ENCODE measurements around the gene CFAP206. TPM values are rescaled to one million over a fixed set of nuclear protein-coding genes. Genes with fewer than 3 reads are reported as not detected.
A peak's percentile ranks its signal among the peaks of the same experiment; 100 is the strongest.

The CFAP206 gene
- polyA plus RNA-seq, 4 donors, result 2.4 to 4.8 (median 3.2) TPM

DNA sequence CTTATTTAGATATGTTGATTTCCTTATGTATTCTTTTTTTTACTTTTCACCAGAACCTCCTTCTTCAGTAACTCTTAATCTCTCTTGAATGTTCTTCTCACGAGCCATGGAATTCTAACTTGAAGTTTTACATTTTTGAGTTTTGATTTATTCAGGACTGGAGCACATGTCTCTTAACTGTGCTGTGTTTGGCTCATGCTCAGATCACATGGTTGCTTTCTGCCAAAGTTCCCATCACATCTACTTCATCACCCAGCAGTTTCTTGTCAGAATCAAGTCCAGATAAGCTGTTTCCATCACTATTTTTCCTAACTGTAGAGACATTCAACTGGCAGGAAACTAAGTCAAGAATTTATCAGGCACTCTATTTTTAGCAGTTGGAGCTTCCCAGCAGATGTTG lies 96.7 kb downstream of the CFAP206 start:
- DNase-seq (ENCODE audit: low read depth in 4 of 4, low spot score in 3 of 4), result peak in 1 of 4 donors; percentile 5

Other genes starting within 250 kb of the CFAP206 start
- gene SMIM8, start 85.4 kb upstream of the CFAP206 start, polyA plus RNA-seq (ENCODE audit: insufficient read length in 4 of 4), result 10 to 100 TPM; 17.8 to 21.9 (median 20.0) TPM
- under 1 TPM in 3 of 4 donors, not detected in 1; 0.10 to 0.21 (median 0.10) TPM for gene GJB7, start 78.7 kb upstream of the CFAP206 start, polyA plus RNA-seq (ENCODE audit: insufficient read length in 4 of 4)
- 1 to 10 TPM; 2.0 to 3.3 (median 2.7) TPM for gene C6orf163, start 63.2 kb upstream of the CFAP206 start, polyA plus RNA-seq (ENCODE audit: insufficient read length in 4 of 4)
- gene SLC35A1, start 65.0 kb downstream of the CFAP206 start, polyA plus RNA-seq (ENCODE audit: insufficient read length in 4 of 4), result 10 to 100 TPM; 44.8 to 53.7 (median 49.5) TPM
- gene RARS2, start 182.0 kb downstream of the CFAP206 start, polyA plus RNA-seq (ENCODE audit: insufficient read length in 4 of 4), result 10 to 100 TPM; 52.3 to 63.9 (median 61.5) TPM
- 10 to 100 TPM; 37.7 to 45.4 (median 42.3) TPM for gene ORC3, start 182.2 kb downstream of the CFAP206 start, polyA plus RNA-seq (ENCODE audit: insufficient read length in 4 of 4)

Data from right renal pelvis (tissue), 4 donors.